Activated CD8-positive, alpha-beta memory T cell treated with anti-CD3 and anti-CD28 coated beads for 4 hours (primary cell): ENCODE data around the gene CNTNAP2.

Experiments
- DNase-seq, 2 donors: peaks; one replicate each; pipeline ENCODE4 v3.0.0-alpha.2; 2020; ENCODE audit warnings: low read depth in 2 of 2

CNTNAP2 gene

DNA sequence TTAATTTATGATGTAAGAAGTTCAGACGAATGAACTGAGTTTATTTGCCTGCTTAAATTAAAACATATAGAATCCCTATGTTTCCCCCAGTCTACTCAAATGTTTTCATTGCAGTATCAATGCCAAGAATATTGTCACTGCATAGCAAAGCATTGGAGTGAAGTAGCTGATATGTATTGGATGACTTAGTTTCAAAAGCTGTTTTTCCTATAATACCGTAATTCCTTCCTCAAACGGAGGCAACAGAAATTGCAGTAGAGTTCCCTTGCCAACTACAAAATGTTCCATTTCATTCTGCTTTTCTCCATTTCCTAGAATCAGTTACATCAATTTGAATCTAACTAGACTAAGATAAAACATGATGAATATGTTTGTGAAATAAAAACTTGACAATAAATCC is 174.1 kb downstream of the CNTNAP2 start:
- no peak for DNase-seq

DNA sequence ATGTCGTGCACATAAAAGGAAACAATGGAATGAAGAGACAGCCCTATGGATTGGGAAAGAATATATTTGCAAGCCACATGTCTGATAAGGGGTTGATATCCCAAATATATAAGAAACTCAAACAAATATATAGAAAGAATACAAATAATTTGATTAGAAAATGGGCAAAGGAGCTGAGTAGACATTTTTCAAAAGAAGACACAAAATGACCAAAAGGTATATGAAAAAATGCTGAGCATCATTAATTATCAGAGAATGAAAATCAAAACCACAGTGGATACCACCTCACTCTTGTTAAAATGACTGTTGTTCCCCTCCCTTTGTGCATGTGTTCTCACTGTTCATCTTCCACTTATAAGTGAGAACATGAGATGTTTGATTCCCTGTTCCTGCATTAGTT is 175.3 kb downstream of the CNTNAP2 start:
- no peak for DNase-seq

DNA sequence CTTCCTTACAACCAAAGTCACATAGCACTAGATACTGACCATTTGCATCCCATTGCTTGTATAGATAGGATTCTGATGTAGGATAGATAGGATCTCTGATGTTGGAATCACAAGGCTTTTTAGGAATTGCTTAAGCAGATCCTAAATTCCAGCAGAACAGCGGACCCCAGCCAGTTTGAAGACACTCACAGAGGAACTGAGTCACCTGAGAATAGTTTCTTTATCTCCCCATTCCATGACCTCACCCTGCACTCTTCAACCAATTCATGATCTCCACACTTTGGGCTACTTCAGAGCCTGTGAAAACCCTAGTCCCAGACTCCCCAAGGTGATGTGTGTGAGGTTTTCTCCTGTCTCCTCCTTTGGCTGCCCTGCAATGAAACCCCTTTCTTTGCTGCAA is 179.4 kb downstream of the CNTNAP2 start:
- DNase-seq = no peak

DNA sequence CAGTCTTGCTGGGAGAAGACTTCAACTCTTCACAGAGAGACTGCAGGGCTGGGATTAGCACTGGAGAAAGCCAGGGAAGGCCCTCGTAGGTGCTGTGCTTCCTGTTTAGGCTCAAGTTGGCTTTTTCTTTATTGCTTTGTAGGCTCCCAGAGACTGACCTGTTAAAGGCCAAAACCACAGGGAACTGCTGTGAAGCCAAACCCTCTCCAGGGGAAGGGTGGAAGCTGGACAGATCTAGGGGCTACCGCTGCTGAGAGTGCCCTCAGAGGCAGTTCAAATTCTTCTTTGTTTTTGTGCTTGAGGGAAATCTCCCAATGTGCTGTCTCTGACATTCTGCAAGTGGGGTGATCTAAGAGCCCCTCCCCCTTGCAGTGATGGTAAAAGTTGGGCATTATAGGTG is 198.4 kb downstream of the CNTNAP2 start:
- no peak for DNase-seq

DNA sequence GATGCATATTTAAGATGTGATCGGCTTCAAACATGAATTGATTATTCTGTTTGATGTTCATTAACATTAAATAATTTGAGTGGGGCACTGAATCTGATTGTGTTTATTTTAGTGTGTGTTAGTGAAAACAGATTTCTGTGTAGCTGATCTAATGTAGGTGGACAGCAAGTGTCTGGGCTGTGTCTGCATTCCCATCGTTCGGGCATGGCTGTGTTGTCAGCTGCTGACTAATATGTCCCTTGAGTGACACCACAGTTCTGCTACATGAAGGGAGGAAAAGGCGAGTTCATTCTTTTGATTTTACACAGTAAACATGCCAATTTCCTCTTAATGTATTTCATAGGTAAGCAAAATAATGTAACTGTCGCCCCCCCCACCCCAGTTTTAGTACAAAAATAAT is 203.0 kb downstream of the CNTNAP2 start:
- DNase-seq = no peak

DNA sequence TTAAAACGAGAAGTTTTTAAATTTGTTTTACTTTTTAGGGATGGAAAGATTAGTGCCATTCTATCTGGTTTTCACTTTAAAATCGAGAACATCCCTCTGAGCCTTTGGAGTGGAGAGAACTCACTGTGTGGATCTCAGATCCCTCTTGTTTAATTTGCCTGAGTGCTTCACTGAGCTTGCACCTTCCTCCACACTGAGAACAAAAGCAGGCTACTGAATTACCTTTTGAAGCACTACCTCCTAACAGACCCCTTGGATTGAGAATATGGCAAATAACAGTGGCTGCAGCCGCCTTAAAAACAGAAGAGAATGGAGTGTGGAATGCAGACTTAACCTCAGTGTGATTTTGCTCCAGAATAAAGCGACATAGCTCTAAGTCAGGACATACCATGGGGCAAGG is 204.7 kb downstream of the CNTNAP2 start:
- DNase-seq = no peak

DNA sequence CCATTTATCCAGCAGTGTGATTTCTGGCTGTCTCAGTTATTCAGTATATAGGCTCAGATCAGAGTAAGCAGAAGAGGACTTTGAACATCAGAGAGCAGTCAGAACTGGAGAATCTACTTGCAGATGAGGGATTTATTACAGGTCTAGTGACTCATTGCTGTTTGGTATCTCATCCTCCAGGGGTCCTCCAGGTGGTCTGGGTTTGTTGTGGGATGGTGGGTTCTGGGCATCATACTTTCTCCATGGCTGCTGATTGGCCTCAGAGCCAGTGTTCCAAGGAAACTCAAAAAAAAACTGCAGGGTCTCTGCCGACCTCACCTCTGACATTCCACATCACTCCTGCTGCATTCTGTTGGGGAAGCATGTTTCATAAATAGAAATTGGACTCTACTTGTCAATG is 214.8 kb downstream of the CNTNAP2 start:
- no peak for DNase-seq

DNA sequence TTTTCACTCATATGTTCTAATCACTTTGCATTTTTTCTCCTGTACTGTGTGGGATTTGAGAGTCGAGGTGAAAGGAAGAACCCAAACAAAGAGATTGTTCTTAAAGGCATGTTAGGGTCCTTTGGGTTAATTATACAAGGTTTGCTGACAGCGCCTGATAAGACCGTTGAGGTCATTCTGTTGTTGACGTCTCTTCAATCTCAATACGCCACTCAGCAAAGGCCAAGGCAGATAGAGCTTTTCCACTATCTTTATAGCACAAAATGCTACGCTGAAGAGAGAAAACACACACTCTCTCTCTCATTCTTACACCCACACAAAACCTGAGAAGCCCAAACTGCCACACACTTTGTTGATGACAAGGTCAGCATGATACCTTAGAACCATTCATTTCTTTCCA is 228.7 kb downstream of the CNTNAP2 start:
- no peak for DNase-seq

DNA sequence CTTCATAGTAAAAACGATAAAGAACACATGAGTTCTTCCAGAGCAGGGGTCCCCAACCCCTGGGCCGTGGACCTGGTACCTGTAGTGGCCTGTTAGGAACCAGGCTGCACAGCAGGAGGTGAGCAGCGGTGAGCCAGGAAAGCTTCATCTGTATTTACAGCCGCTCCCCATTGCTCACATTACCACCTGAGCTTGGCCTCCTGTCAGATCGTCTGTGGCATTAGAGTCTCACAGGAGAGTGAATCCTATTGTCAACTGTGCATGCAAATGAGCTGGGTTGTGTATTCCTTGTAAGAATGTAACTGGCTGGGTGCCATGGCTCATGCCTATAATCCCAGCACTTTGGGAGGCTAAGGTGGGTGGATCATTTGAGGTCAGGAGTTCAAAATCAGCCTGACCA is 229.5 kb downstream of the CNTNAP2 start:
- no peak for DNase-seq

DNA sequence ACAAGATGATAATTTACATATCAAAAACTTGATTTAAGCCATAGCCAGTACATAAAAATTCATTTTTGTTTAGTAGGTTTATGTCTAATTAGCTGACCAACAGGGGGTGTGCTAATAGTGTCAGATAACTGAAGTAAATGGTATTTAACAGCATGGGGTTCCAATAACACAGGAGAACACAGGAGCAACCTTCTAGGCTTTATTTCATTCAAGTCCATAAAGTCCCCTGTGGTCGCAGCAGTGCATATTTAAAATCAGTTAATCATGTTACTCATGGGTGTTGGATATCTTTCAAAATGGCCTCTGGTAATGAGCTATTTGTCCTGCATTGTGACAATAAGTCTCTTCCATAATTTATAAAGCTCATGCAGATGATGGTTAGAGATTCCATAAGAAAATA is 238.6 kb downstream of the CNTNAP2 start:
- DNase-seq = no peak

DNA sequence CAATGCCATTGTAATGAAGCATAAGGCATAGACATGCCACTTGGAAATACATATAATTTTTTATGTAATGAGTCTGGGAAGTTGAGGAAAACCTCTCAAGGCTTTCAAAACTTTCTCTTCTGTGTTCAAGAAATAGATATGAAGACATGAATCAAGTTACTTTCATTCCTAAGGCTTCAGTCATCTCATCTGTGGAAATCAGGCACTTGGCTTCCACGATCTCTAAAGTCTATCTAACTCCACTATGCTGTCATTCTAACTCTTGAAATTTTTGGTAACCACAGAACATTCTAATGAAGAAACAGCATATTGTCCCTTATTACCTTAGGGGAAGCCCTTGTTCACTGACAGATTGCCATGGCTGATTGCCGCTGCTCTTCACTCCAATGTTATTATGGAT is 242.6 kb downstream of the CNTNAP2 start:
- no peak for DNase-seq

DNA sequence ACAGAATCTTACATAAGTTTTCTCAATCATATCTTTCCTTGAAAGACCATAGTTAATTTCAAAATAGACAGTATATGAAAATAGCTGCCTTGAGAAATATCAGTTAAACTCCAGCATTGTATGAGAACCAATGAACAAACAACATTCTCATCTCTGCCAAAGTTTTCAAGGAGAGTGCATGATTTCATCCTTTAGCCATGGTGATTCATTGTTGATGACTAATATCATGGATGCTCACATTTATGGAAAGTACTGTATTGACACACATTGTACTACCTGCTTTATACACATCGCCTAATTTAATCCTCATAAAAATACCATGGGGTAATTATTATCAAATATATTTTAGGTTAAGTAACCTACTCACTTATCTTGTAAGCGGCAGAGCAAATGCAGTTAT is 250.3 kb downstream of the CNTNAP2 start:
- DNase-seq = no peak

DNA sequence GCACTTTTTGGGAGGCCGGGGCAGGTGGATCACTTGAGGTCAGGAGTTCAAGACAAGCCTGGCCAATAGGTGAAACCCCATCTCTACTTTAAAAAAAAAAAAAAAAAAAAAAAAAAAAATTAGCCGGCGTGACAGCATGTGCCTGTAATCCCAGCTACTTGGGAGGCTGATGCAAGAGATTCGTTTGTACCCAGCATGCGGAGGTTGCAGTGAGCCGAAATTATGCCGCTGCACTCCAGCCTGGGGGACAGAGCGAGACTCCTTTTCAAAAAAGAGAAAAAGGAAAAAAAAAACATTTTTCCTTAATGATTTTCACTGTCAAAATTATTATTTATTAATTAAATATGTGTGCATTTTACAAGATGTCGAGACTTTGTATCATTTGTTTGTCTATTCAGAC is 253.6 kb downstream of the CNTNAP2 start:
- DNase-seq = no peak

DNA sequence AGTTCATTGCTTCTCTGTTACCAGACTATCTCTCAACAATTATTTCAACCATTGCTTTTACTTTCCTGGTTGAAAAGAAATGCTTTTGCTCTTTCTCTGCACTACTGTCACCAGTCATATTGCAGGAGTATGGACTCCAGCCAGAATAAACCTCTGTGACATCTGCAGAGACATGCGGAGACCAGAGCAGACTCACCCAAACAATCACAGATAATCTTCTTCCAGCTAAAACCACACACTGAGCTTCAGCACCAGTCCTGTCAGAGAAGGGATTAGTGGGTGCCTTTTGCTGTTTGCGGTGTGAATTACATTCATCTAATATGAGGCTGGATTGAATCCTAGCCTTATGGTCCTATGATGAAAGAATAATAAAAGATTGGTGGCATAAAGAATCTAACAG is 258.6 kb downstream of the CNTNAP2 start:
- DNase-seq = no peak

DNA sequence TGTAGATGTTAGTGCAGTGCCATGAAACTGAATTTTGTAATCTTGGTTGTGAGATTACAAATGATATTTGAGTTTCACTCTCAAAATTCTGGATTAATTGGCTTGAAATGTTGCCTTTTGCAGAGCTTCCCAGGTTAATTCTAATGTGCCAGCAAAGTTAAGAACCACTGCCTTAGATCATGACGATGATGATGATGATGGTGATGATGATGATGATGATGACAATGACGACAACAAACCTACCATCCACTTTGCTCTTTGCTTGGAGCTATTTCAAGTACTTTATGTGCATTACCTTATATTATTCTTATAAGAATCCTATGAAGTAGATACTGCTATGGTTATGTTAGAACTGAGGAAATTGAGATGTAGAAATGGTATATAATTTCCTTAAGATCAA is 261.6 kb downstream of the CNTNAP2 start:
- no peak for DNase-seq

DNA sequence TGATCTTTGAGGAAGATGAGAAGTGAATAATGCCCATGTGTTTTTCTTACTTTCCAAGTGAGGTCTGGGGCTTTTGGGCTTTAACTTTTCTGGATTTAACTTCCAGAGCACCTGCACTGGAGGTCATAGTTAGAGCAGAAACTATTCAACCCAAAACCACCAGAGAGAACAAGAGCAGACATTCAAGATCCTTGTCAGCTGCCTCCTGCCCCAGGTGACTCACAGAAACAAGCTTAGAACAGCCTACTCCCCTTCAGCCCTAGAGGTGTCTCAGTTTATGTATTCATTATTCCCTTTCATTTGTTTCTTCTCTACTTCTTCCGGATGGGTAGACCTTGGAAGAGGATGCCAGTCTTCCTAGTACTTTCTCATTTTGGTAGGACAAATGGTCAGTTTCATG is 270.5 kb downstream of the CNTNAP2 start:
- DNase-seq = no peak

DNA sequence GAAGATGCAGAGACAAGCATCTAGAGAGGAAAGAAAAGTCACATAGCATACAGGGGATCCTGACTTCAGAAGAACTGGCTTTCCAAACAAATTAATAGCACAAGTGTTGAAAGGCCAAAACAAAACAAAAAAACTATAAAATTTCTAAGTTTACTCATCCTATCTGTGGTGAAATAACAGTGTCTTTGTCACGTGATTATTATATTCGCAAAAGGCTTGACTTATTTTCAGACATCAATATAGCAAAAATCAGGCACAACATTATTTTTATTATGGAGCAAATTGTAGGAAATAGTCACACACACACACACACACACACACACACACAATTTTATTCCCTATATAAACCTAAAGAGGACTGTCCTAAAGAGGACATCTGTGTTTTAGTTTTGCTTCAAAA is 272.3 kb downstream of the CNTNAP2 start:
- no peak for DNase-seq

DNA sequence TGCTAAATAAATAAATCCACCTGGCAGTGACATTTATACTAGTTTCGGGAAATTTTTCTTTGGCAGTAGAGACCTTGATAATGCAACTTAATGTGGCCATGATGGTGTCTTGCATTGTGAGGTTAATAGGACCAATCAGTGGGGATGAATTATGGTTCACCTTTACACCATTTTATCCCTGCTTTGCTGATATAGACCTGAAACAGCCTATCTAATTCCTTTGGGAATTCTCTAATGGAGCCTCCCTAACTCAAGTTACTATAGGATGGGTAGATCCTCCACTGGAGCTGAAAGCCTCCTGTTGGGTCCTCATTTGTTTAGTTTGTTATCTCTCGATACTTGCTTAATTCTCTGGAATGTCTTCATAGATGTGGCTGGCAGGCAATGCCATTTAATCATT is 276.7 kb downstream of the CNTNAP2 start:
- no peak for DNase-seq

DNA sequence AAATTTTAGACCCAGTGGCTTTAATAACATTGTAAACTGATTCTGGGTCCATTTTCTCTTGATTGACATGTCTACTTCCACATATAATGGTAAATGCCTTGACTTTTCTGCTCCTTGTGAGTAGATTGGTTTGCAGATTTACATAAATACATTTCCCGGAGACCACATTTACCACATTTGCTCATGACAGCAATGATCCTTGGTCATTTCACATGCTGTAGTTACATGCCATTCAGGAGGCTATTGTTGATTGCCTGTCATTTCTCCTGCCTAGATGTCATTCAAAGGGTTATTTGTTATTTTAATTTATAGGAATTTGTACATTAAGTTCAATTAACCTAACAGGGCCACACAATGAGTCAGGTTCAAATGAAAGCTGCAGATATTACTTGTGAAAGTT is 280.5 kb downstream of the CNTNAP2 start:
- no peak for DNase-seq

DNA sequence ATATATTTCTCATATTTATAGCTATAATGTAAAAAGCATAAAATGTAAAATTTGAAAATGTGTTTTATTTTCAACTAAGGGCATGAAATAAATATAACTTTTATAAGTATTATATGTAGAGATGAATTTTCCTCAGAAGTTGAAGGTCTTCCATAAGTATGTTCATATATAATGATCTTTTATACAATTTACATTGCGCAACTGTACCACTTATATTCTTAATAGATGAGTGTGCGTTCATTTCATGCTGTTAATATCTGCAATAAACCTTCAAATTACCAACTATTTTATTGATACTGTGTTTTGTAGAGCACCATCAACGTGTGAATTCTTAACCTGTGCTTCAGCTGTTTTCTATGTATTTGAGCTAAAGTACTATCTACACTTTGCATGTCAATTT is 285.3 kb downstream of the CNTNAP2 start:
- no peak for DNase-seq

DNA sequence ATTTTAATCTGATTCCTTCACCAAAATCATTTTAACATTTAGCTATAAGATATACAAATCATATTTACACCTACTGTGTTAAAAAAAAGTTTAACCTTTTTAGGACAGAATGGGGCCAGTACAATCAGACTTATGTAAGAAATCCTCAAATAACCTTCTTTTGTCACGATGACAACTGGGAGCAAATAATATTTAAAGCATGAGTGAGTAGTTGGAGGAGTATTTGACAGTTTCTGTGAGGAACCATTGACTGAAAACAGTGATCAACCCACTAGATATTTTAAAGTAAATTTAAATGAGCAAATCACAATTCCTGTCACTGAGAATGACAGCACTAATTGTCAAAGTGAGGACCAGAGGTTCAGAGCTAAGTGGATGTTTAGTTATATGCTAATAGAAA is 289.1 kb downstream of the CNTNAP2 start:
- DNase-seq = no peak

DNA sequence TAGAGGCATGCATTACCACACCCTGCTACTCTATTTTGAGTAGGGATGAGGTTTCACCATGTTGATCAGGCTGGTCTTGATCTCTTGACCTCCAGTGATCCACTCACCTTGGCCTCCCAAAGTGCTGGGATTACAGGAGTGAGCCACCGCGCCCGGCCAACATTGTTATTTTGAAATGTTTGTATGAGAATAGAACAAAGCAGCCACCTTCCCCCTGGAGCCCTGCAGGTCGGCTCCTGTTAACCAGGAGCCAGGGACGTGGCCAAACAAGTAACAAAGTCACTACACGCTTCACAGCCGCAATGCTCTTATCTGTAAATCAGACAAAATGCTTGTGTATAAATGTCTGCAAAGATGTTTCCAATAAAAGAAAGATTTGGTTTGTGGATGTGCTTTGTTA is 295.4 kb downstream of the CNTNAP2 start:
- no peak for DNase-seq

DNA sequence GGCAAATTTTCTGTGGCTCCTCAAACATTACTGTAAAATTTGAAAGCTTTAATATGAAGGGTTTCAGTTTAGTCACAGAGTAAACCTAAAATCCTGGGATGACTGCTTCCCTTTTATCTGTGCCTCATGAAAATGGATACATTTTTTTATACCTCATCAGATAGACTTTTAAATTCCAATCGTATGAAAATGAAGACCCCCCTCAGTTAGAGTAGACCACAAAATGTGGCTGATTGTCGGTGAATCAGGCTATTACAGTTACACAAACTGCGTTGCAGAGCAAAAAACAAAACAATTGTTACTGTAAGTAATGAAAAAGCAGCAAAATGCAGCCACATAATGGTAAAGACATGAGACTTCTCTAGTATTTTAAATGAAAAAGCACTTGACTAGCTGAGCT is 296.2 kb downstream of the CNTNAP2 start:
- DNase-seq = no peak

DNA sequence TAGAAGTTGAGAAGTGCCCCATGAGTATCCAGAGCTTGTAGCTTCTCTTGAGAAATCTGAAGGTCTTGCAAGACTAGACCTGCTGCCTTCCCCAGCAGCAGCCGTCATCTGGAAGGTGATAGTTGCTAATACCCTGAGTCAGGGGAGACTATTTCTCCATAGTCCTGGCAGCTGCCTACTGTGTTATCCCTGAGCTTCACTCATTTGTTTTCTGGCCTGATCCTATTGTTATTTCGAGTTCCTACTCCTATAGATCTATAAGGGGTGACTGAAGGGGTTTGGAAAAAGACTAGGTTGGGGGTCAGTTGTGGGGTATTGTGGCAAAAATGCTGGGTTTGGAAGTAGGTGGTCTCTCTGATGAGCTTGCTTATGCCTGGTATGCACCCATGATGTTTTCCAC is 297.8 kb downstream of the CNTNAP2 start:
- DNase-seq = no peak

DNA sequence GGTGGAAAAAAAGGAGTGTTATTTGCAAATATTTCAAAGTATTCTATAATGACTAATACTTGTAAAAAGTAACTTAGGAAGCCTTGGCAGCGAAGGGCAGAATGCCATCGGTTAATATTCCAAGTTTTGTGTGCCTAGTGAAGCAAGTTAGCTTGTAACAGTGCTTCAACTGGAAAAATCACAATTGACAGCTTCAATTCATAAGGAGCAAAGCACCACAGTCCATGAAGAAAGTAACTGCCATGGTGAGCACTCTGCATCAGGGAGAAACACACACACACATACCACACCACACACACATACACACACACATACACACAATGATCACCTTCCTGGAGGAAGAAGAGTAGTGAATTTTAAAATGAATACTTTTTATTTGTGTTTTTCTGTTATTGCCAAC is 298.3 kb downstream of the CNTNAP2 start:
- DNase-seq = no peak
